Uterus (tissue), 2 donors: ENCODE results near the gene PDE10A.

Source experiments
- POLR2A ChIP-seq, 2 donors: fragments of 450-650 bp; IDR thresholded peaks; one replicate each; pipeline ENCODE4 v1.6.1; 2016; ENCODE audit warnings: antibody characterized with exemption in 2 of 2, mild to moderate bottlenecking in 1 of 2, moderate library complexity in 1 of 2
- TF ChIP-seq, protein P1 (sequence below), 4 experiments: fragments of 200-600 bp in 2 of 4; fragments of 450-650 bp in 2 of 4; sonication (generic) in 2 of 4; IDR thresholded peaks; one replicate each; pipeline ENCODE4 v1.5.1; 2016 to 2019; ENCODE audit warnings: antibody characterized with exemption in 4 of 4, mild to moderate bottlenecking in 2 of 4, moderate library complexity in 1 of 4

DNA sequence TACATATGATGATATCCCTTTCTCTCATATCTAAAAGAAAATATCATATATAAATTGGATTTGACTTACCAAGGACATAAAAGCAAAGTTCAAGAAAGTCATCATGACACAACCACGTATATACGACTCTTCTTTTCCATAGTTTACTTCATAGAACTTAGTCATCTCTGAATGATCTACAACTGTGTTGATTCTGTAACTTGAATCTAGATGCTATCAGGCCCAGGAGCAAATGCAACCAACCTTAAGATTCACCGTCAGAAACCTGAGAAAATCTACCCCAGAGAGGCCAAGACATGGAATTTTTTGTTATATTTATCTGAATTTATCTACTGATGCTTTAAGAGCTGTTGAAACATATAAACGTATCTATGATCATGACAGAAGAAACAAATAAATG lies 165.6 kb downstream of the PDE10A start:
- TF ChIP-seq, protein P1, sequence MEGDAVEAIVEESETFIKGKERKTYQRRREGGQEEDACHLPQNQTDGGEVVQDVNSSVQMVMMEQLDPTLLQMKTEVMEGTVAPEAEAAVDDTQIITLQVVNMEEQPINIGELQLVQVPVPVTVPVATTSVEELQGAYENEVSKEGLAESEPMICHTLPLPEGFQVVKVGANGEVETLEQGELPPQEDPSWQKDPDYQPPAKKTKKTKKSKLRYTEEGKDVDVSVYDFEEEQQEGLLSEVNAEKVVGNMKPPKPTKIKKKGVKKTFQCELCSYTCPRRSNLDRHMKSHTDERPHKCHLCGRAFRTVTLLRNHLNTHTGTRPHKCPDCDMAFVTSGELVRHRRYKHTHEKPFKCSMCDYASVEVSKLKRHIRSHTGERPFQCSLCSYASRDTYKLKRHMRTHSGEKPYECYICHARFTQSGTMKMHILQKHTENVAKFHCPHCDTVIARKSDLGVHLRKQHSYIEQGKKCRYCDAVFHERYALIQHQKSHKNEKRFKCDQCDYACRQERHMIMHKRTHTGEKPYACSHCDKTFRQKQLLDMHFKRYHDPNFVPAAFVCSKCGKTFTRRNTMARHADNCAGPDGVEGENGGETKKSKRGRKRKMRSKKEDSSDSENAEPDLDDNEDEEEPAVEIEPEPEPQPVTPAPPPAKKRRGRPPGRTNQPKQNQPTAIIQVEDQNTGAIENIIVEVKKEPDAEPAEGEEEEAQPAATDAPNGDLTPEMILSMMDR (IDR thresholded peaks at IDR 0.05): no peak
- no peak for TF ChIP-seq POLR2A (IDR thresholded peaks at IDR 0.05)
